ENCODE data around the gene DENND2A. TPM values are rescaled to one million over a fixed set of nuclear protein-coding genes. Genes with fewer than 3 reads are reported as not detected.

The DENND2A gene
- total and polyA plus RNA-seq, 2 of the 4 experiments (the other 2 are of a cell fraction), result 7.5 to 10.3 TPM

- Histone ChIP-seq H4K5ac (ENCODE audit: low read depth, low read length) (no peak overlapping the region), H2BK20ac (ENCODE audit: low read depth, low read length) (no peak overlapping the region), H3K27me3 (ENCODE audit: control insufficient read depth, insufficient read depth, low read length) (peaks cover 8% of the 10 kb centered on the region; the same call in 1 of the 2 replicates), H3K27ac (ENCODE audit: insufficient read depth, low read length) (no peak overlapping the region), H3K4ac (ENCODE audit: low read depth, low read length) (no peak overlapping the region), H3K36me3 (ENCODE audit: control insufficient read depth, insufficient read depth, low read length) (no peaks in the 10 kb centered on the region), H4K20me1 (ENCODE audit: insufficient read depth, low read length) (no peaks in the 10 kb centered on the region), H3K4me1 (ENCODE audit: control insufficient read depth, insufficient read depth, low read length) (0 out of 2 replicates have a peak, but pooled peaks cover 2% of the 10 kb centered on the region), H4K8ac (ENCODE audit: low read depth in 2 of 2, low read length in 2 of 2) (no peak overlapping the region), H3K23ac (ENCODE audit: low read depth, low read length) (no peak overlapping the region), H2BK5ac (ENCODE audit: low read depth, low read length, poor library complexity, severe bottlenecking) (no peak overlapping the region), H2AFZ (replicated peaks; ENCODE audit: low read length, poor library complexity) (no peak overlapping the region), H3K56ac (ENCODE audit: extremely low read depth, insufficient read depth, low read length) (no peak overlapping the region), H2AK5ac (ENCODE audit: low read depth, low read length) (no peak overlapping the region), H3K9me1 (ENCODE audit: insufficient read depth, low read length) (no peaks in the 10 kb centered on the region), H3K9ac (ENCODE audit: low read depth, low read length) (no peak overlapping the region), H3K14ac (replicated peaks; ENCODE audit: low read depth, low read length) (no peak overlapping the region), H2BK15ac (ENCODE audit: low read depth, low read length) (no peak overlapping the region), H2AK9ac (replicated peaks; ENCODE audit: low read depth, low read length, poor library complexity) (peak overlapping the region; percentile 1), H3K18ac (ENCODE audit: low read depth, low read length) (no peak overlapping the region), H3K4me3 (ENCODE audit: insufficient read depth, low read depth, low read length) (no peak overlapping the region), H3K9me3 (ENCODE audit: control insufficient read depth, insufficient read depth, low read length) (no peaks in the 10 kb centered on the region), H4K91ac (ENCODE audit: insufficient read depth, low read depth, low read length) (no peak overlapping the region), H2BK120ac (ENCODE audit: low read depth, low read length) (no peak overlapping the region), H3K4me2 (ENCODE audit: low read depth, low read length) (no peak overlapping the region), H3K79me1 (ENCODE audit: low read depth in 1 of 2, low read length in 2 of 2) (peaks cover 4 to 6% of the 10 kb centered on the region in 2 experiments; a peak in 1 of 4 replicates)
- ATAC-seq (ENCODE audit: low read depth) (no peak), DNase-seq (no peak)
- WGBS, 2 experiments (ENCODE audit: extremely low coverage in 2 of 2, insufficient read length in 1 of 2), result no CpG with 5 or more reads among the region's 4 CpGs
- CTCF ChIA-PET, result no interaction called here
- dilution Hi-C loops (cut with HindIII; ENCODE audit: low sequenced_read_pairs, unreplicated experiment) (no loop called here), in situ Hi-C loops (cut with MboI; ENCODE audit: low sequenced_read_pairs) (no loop called here), intact Hi-C loops (cut with micrococcal nuclease) (loop anchor here (5.0 kb wide), 1 partner anchor 982 kb away; no protein-coding TSS in a partner anchor)
- no TSS peak for BruUV-seq (replicated peaks)
- TF ChIP-seq CTCF (conservative IDR thresholded peaks at IDR 0.05; ENCODE audit: low read depth, low read length), result no peak
- TF ChIP-seq ELK1 (IDR thresholded peaks at IDR 0.05; ENCODE audit: borderline replicate concordance, low read depth, low read length), result no peak
- TF ChIP-seq RAD21 (IDR thresholded peaks at IDR 0.05; ENCODE audit: low read length), result no peak
- no peak for TF ChIP-seq NFE2L2 (IDR thresholded peaks at IDR 0.05; ENCODE audit: low read depth, low read length)
- TF ChIP-seq CHD1 (IDR thresholded peaks at IDR 0.05; ENCODE audit: low read depth, low read length), result no peak
- TF ChIP-seq BHLHE40 (IDR thresholded peaks at IDR 0.05; ENCODE audit: low read depth, low read length), result no peak
- TF ChIP-seq MAZ (IDR thresholded peaks at IDR 0.05; ENCODE audit: borderline replicate concordance, low read depth, low read length), result no peak
- TF ChIP-seq SMC3 (IDR thresholded peaks at IDR 0.05; ENCODE audit: low read depth, low read length), result no peak
- no peak for TF ChIP-seq CEBPB (IDR thresholded peaks at IDR 0.05; ENCODE audit: low read depth, low read length)
- TF ChIP-seq RCOR1 (IDR thresholded peaks at IDR 0.05; ENCODE audit: insufficient replicate concordance, low read length), result no peak
- no peak for TF ChIP-seq USF2 (IDR thresholded peaks at IDR 0.05; ENCODE audit: low read depth, low read length)
- no peak for TF ChIP-seq POLR2A (IDR thresholded peaks at IDR 0.05; ENCODE audit: low read depth, low read length)
- no peak for TF ChIP-seq MXI1 (IDR thresholded peaks at IDR 0.05; ENCODE audit: borderline replicate concordance, low read depth, low read length)
- TF ChIP-seq RFX5 (IDR thresholded peaks at IDR 0.05; ENCODE audit: low read depth, low read length), result no peak
- POLR2A ChIA-PET (ENCODE audit: unreplicated experiment), result no interaction called here
Observed at GRCh38 chr7:140670343-140670935, 29.8 kb upstream of the DENND2A start.

Measured in IMR-90 (cell line).